Embryonic facial prominence (tissue), 1 donor: ENCODE results near the gene GDPD5.

Experiments
- DNase-seq: peaks from one replicate; pipeline ENCODE4 v3.0.0-alpha.2; 2016; ENCODE audit errors: extremely low spot score

Gene GDPD5

GRCh38 chr11:75510004-75510722, 15.6 kb downstream of the GDPD5 start:
- no peak for DNase-seq

- DNase-seq, result no peak
These were observed 16.6 kb downstream of the GDPD5 start for GRCh38 chr11:75509020-75509720.

- no peak for DNase-seq
These were observed 17.6 kb downstream of the GDPD5 start for GRCh38 chr11:75508051-75508561.

GRCh38 chr11:75507571-75507970, 18.2 kb downstream of the GDPD5 start:
- DNase-seq, result no peak

DNA sequence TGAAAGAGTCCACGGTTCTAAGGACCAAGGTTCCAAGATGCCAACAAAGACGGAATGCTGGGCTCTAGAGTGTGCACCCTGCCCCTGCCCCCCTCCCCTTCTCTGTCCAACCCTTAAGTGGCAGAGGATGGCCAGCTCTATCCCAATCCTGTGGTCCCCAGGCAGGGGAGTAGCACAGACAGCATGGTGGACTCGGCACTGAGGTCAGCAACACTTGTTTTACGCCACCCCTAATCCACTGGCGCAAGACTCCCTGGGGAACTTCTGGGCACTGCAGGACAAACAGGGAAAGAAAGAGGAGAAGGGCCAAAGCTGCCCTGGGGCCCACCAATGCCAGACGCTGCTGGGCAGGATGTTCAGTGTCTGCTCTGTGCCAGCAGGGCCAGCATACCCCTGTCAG, 18.9 kb downstream of the GDPD5 start:
- no peak for DNase-seq

DNA sequence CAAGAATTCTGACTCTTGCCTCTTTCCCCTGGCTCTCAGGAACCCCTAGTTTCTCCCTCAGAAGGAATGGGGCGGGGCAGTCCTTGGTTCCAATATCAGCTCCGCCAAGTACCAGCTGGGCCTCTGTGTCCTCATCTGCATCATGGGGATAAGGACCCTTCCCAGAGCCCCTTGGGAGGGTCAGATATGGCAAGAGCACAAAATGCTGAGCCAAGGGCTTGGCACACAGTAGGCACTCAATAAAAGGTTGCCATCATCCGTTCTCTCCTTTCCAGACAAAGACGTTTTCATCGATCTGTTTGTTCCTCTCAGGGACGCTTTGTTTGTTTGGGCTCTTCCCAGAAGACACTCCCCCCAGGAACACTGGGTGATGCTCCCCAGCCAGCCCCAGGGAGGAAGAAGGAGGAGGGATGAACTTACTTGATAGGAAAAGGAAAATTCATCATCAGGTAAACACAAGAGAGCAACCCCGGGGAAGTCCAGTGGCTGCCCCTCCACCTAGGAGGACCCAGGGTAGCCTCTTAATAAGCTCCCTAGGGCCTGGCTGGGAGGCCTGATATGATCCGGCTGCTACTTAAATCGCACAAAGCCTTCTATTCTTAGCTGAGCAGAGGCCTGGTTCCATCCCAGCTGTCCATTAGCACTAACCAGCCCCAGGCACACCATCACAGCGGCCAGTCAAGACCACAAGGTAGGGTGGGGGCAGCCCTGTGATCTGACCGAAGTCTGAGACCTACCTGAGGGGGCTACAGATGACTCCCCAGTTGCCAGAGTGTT, 19.6 kb downstream of the GDPD5 start:
- no peak for DNase-seq

GRCh38 chr11:75504501-75504900, 21.2 kb downstream of the GDPD5 start:
- no peak for DNase-seq

- DNase-seq, result no peak
These were observed 22.1 kb downstream of the GDPD5 start for GRCh38 chr11:75503531-75504099.

GRCh38 chr11:75502138-75502537, 23.6 kb downstream of the GDPD5 start:
- DNase-seq, result no peak

DNA sequence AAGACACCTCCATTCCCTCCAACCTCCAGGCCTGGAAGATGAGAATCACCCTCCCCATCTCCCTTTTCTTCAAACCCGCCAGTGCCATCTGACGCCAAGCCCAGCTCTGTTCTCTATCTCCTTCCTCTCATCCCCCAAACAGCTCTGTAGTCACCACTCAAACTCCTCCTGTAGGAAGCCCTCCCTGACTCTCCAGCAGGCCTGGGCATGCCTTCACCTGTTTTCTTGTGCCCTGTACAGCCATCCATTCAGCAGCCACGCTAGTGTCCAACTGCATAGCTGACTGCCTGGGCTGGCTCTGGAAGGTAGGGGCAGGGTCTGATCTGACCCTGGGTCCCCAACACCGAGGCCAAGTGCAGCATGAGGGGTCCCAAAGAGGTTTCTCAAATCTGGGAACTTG, 25.0 kb downstream of the GDPD5 start:
- no peak for DNase-seq

GRCh38 chr11:75499423-75500190, 26.1 kb downstream of the GDPD5 start:
- DNase-seq, result no peak

DNA sequence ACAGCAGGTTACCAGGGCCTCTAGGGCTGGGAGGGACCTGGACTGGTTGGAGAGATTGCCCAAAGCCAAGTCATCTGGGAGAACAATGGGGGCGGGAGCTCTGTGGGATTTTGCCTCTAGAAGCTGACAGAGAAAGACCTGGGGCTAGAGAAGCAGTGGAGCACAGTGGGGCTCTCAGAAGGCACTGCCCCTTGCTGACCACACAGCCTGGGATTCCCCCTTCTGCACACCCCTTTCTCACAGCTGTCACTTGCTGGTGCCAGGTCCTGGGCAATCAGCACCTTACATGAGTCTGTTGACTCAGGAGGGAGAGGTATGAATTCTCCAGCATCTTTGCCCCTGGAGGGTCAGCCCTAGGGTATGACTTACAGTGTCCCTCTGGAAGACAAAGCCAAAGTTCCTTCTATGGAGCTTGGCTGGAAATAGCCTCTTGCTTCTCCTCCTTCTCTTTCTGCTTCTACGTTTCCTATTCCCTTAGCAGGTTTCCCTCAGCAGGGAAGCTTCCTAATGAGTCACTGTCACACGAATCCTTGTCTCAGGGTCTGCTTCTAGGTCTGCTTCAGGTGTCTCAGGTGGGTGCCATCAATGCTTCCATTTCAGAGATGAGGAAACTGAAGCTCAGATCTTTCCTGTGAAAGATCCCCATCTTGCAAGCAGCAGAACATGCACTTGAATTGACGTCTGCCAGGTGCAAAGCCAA, 27.0 kb downstream of the GDPD5 start:
- no peak for DNase-seq

DNA sequence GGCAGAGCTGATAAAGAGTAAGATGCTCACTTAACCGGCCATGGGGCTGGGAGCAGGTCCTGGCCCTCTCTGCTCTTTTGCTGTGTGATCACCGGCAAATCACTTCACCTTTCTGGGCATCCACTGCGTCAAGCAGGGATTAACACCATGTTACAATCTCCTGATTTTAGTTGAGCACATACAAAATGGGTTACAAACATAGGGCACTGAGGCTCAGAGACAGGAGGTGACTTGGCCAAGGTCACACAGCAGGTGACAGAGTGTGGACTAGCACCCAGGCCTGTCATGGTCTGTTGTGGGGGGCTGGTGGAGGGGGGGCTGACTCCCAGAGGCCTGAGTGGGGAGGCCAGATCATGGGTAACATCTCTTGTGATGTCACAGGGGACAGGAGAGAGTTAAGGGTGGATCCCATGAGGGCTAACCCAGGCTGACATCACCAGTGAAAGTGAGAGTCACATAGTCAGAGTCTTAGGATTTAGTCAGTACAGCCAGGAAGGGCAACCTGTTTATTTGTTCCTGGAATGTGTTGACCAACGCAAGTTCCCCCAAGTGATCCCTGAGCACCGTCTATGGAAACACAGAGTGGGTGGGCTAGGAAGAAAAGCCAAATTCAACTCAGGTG, 27.8 kb downstream of the GDPD5 start:
- DNase-seq, result no peak

- DNase-seq, result no peak
These were observed 29.4 kb downstream of the GDPD5 start for GRCh38 chr11:75496305-75496752.

- no peak for DNase-seq
These were observed 29.9 kb downstream of the GDPD5 start for GRCh38 chr11:75495749-75496304.

GRCh38 chr11:75493626-75494025, 32.1 kb downstream of the GDPD5 start:
- DNase-seq, result no peak

DNA sequence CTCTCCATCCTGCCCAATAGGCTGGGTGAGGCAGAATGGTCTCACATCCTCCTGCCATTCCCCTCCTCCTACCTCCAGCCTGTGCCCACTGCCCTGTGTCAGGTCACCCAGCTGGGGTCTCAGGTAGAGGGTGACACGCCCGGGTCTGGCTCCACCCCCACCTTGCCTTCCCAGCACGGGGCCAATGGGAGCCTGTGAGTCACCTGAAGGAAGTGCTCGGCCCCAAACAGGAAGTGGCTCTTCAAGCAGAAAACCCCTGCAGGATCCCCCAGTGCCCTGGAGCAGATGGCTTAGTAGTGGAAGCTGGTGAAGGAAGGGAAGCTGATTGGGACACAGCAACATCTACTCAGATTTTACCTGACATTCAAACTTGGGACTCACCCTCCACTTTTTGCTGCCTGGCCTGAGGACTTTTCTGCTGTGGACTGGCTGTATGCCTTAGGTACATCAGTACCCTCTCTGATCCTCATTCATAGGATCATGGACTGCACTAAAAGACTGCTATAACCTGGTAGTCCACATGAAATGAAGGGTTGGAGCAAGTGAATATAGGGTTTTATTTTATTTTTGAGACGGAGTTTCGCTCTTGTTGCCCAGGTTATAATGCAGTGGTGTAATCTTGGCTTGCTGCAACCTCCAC, 33.4 kb downstream of the GDPD5 start:
- DNase-seq, result no peak

- DNase-seq, result no peak
These were observed 34.3 kb downstream of the GDPD5 start for GRCh38 chr11:75491465-75491864.
